HG02870 (cell line): ENCODE results near the gene GRN.
"Not testable (repeated sequence)": the region's sequence is repeated elsewhere in the genome, so short reads cannot be mapped to it uniquely, and the experiment has no call there.

Experiments
- ATAC-seq: cut with Tn5 transposase; IDR thresholded peaks from one replicate; pipeline ENCODE4 v1.9.1; 2021; ENCODE audit warnings: mild to moderate bottlenecking, moderate library complexity; ENCODE audit not compliant: unreplicated experiment

The GRN gene

GRCh38 chr17:44359458-44360143 is 14.5 kb downstream of the GRN start:
- no peak for ATAC-seq

- ATAC-seq = no peak
Measured at GRCh38 chr17:44360144-44360533, 15.0 kb downstream of the GRN start.

GRCh38 chr17:44360826-44361225 is 15.7 kb downstream of the GRN start:
- ATAC-seq = no peak

- no peak for ATAC-seq
Measured at GRCh38 chr17:44361292-44362260, 16.5 kb downstream of the GRN start.

- no peak for ATAC-seq
Measured at GRCh38 chr17:44362459-44362948, 17.4 kb downstream of the GRN start.

GRCh38 chr17:44362949-44363612 is 18.0 kb downstream of the GRN start:
- no peak for ATAC-seq

- ATAC-seq = no peak
Measured at GRCh38 chr17:44363613-44364159, 18.6 kb downstream of the GRN start, which contains the start of gene FAM171A2. FAM171A2 (minus strand) TSS chr17:44363853; CDS start chr17:44363714, 139 bp downstream.

- ATAC-seq = not testable (repeated sequence)
Measured at GRCh38 chr17:44365051-44365450, 19.9 kb downstream of the GRN start.

GRCh38 chr17:44367231-44367979 is 22.3 kb downstream of the GRN start:
- no peak for ATAC-seq

GRCh38 chr17:44368391-44369243 is 23.5 kb downstream of the GRN start:
- ATAC-seq = not testable (repeated sequence)

- not testable (repeated sequence) for ATAC-seq
Measured at GRCh38 chr17:44369414-44370023, 24.4 kb downstream of the GRN start.

GRCh38 chr17:44372036-44372435 is 26.9 kb downstream of the GRN start:
- no peak for ATAC-seq

GRCh38 chr17:44374306-44375195 is 29.4 kb downstream of the GRN start:
- ATAC-seq = no peak

GRCh38 chr17:44375196-44376017 is 30.3 kb downstream of the GRN start:
- no peak for ATAC-seq

GRCh38 chr17:44376124-44376523 is 31.0 kb downstream of the GRN start:
- ATAC-seq = no peak

GRCh38 chr17:44376779-44377178 is 31.7 kb downstream of the GRN start:
- no peak for ATAC-seq

GRCh38 chr17:44378171-44378705 is 33.1 kb downstream of the GRN start:
- ATAC-seq = no peak
